SK-N-SH (cell line): ENCODE data around the gene RALA. TPM values are rescaled to one million over a fixed set of nuclear protein-coding genes. Genes with fewer than 3 reads are reported as not detected.

Source experiments
- CTCF ChIA-PET: fragments of 300-600, 350-600 bp; formaldehyde crosslinking; extraction: SDS; loops from one replicate; lab custom pipeline; 2021; lab: Yijun Ruan, JAX
- POLR2A ChIA-PET: fragments of 350-600 bp; sonication (Branson Sonifier 250); formaldehyde crosslinking; extraction: SDS; loops from one replicate; lab custom pipeline; 2020; ENCODE audit warnings: antibody characterized with exemption, inconsistent platforms; lab: Yijun Ruan, JAX
- DNase-seq: peaks from one replicate; pipeline ENCODE4 v3.0.0; 2012
- H2AFZ ChIP-seq: fragments of 200-600 bp; sonication (generic); 2 replicates; pipeline ENCODE4 v1.8.1; 2016; ENCODE audit warnings: antibody characterized with exemption, mild to moderate bottlenecking, low read depth
- H3F3A ChIP-seq: fragments of 200-600 bp; sonication (generic); replicated peaks from 2 replicates; pipeline ENCODE3; 2016; ENCODE audit warnings: antibody characterized with exemption, mild to moderate bottlenecking; ENCODE audit not compliant: insufficient read depth
- H3K27ac ChIP-seq, 2 experiments: fragments of 200-500 bp in 1 of 2; fragments of 200-600 bp in 1 of 2; sonication (Bioruptor generic) in 1 of 2; sonication (generic), shearing (Covaris generic) in 1 of 2; 2 replicates each; pipeline versions ENCODE4 v1.5.1 to v1.6.1; 2014 to 2016; ENCODE audit warnings: low read depth in 2 of 2, inconsistent platforms in 1 of 2, low read length in 1 of 2, mild to moderate bottlenecking in 1 of 2, mixed read lengths in 1 of 2
- H3K27me3 ChIP-seq: fragments of 200-600 bp; sonication (generic), shearing (Covaris generic); 2 replicates; pipeline ENCODE4 v1.6.1; 2016; ENCODE audit warnings: mixed run types; ENCODE audit not compliant: insufficient read depth
- H3K36me3 ChIP-seq, 2 experiments: fragments of 200-500 bp in 1 of 2; fragments of 200-600 bp in 1 of 2; sonication (Bioruptor generic) in 1 of 2; sonication (generic) in 1 of 2; replicated peaks in 1 of 2; 2 replicates each; pipeline versions ENCODE3 to v1.5.1; 2014 to 2016; ENCODE audit warnings: low read length in 1 of 2, mild to moderate bottlenecking in 1 of 2; ENCODE audit not compliant: insufficient read depth in 2 of 2, control insufficient read depth in 1 of 2
- H3K4me1 ChIP-seq, 2 experiments: fragments of 200-500 bp in 1 of 2; fragments of 200-600 bp in 1 of 2; sonication (Bioruptor generic) in 1 of 2; sonication (generic), shearing (Covaris generic) in 1 of 2; 2 replicates each; pipeline versions ENCODE4 v1.5.1 to v1.6.1; 2014 to 2016; ENCODE audit warnings: low read depth in 1 of 2, low read length in 1 of 2, mixed run types in 1 of 2; ENCODE audit not compliant: insufficient read depth in 2 of 2, control insufficient read depth in 1 of 2
- H3K4me2 ChIP-seq: fragments of 200-600 bp; sonication (generic), shearing (Covaris generic); 2 replicates; pipeline ENCODE4 v1.6.1; 2017; ENCODE audit warnings: mixed run types
- H3K4me3 ChIP-seq, 2 experiments: fragments of 200-500 bp in 1 of 2; fragments of 200-600 bp in 1 of 2; sonication (Bioruptor generic) in 1 of 2; sonication (generic), shearing (Covaris generic) in 1 of 2; 2 replicates each; pipeline versions ENCODE4 v1.5.1 to v1.8.1; 2014 to 2016; ENCODE audit warnings: low read depth in 2 of 2, inconsistent platforms in 1 of 2, low read length in 1 of 2, mild to moderate bottlenecking in 1 of 2, mixed read lengths in 1 of 2, moderate library complexity in 1 of 2
- H3K79me2 ChIP-seq: fragments of 200-600 bp; sonication (generic); 2 replicates; pipeline ENCODE4 v1.8.1; 2017; ENCODE audit warnings: mild to moderate bottlenecking; ENCODE audit not compliant: insufficient read depth
- H3K9ac ChIP-seq: fragments of 200-600 bp; sonication (generic); 2 replicates; pipeline ENCODE4 v1.6.1; 2017; ENCODE audit warnings: mixed run types
- H3K9me2 ChIP-seq: fragments of 200-600 bp; sonication (generic); 2 replicates; pipeline ENCODE4 v1.6.1; 2017; ENCODE audit warnings: mixed run types
- H3K9me3 ChIP-seq: fragments of 200-600 bp; sonication (generic); 2 replicates; pipeline ENCODE4 v1.6.1; 2017; ENCODE audit warnings: mixed run types, mild to moderate bottlenecking, moderate library complexity
- H4K20me1 ChIP-seq: fragments of 200-600 bp; sonication (generic); 2 replicates; pipeline ENCODE4 v1.6.1; 2017; ENCODE audit warnings: mild to moderate bottlenecking, mixed run types; ENCODE audit not compliant: insufficient read depth
- EP300 ChIP-seq, 2 experiments: IDR thresholded peaks; 2 replicates each; pipeline versions ENCODE4 v1.4.0 to v1.6.1; 2012; ENCODE audit warnings: borderline replicate concordance in 1 of 2, low read depth in 1 of 2, low read length in 1 of 2
- EZH2phosphoT487 ChIP-seq: fragments of 200-600 bp; sonication (generic); IDR thresholded peaks from 2 replicates; pipeline ENCODE4 v1.6.1; 2017; ENCODE audit warnings: low read depth, mixed run types, mild to moderate bottlenecking, antibody characterized with exemption, moderate library complexity, borderline replicate concordance
- FOSL2 ChIP-seq: IDR thresholded peaks from 2 replicates; pipeline ENCODE4 v1.4.0; 2012; ENCODE audit warnings: low read depth, mild to moderate bottlenecking, moderate library complexity, borderline replicate concordance
- FOXJ3 ChIP-seq: sonication (generic); formaldehyde crosslinking; IDR thresholded peaks from 2 replicates; pipeline ENCODE4 v1.5.1; 2020; ENCODE audit warnings: mild to moderate bottlenecking, missing genetic modification reagents
- GABPA ChIP-seq: IDR thresholded peaks from 2 replicates; pipeline ENCODE4 v1.4.0; 2012; ENCODE audit warnings: low read depth, mild to moderate bottlenecking
- GATA2 ChIP-seq: sonication (generic); formaldehyde crosslinking; IDR thresholded peaks from 2 replicates; pipeline ENCODE4 v1.5.0; 2020; ENCODE audit warnings: mild to moderate bottlenecking, missing genetic modification reagents
- MEF2A ChIP-seq: IDR thresholded peaks from 2 replicates; pipeline ENCODE4 v1.4.0; 2012; ENCODE audit warnings: low read depth, borderline replicate concordance
- MXI1 ChIP-seq: IDR thresholded peaks from 2 replicates; pipeline ENCODE4 v1.6.1; 2012; ENCODE audit warnings: mild to moderate bottlenecking, low read depth, low read length, improper control_type of control experiment
- NFIC ChIP-seq: IDR thresholded peaks from 2 replicates; pipeline ENCODE4 v1.4.0; 2012; ENCODE audit warnings: borderline replicate concordance
- POLR2AphosphoS5 ChIP-seq: IDR thresholded peaks from 2 replicates; pipeline ENCODE4 v1.6.1; 2012; ENCODE audit warnings: low read depth, low read length
- RFX5 ChIP-seq: IDR thresholded peaks from 2 replicates; pipeline ENCODE4 v1.6.1; 2012; ENCODE audit warnings: mild to moderate bottlenecking, improper control_type of control experiment, low read length
- SMC3 ChIP-seq: IDR thresholded peaks from 2 replicates; pipeline ENCODE4 v1.6.1; 2012; ENCODE audit warnings: low read depth, low read length, improper control_type of control experiment
- TAF1 ChIP-seq: IDR thresholded peaks from 2 replicates; pipeline ENCODE4 v1.6.1; 2012; ENCODE audit warnings: low read depth, mild to moderate bottlenecking, low read length, moderate library complexity, borderline replicate concordance
- TCF12 ChIP-seq: IDR thresholded peaks from 2 replicates; pipeline ENCODE4 v1.4.0; 2012
- YY1 ChIP-seq: IDR thresholded peaks from 2 replicates; pipeline ENCODE4 v1.4.0; 2012; ENCODE audit warnings: low read depth, mild to moderate bottlenecking
- polyA plus RNA-seq, 3 experiments: library from polyadenylated mRNA; depleted of rRNA; stranded (reverse); fragments of >200 nt; gene quantifications; 2 replicates each; pipeline ENCODE4 v1.2.3, GENCODE V29; 2012
- TF ChIP-seq, protein P1 (sequence below): IDR thresholded peaks from 2 replicates; pipeline ENCODE4 v1.4.0; 2012; ENCODE audit warnings: low read depth, borderline replicate concordance
- TF ChIP-seq, protein P2 (sequence below): IDR thresholded peaks from 2 replicates; pipeline ENCODE4 v1.4.0; 2012; ENCODE audit warnings: low read depth, borderline replicate concordance
- TF ChIP-seq, protein P3 (sequence below): fragments of 200-600 bp; sonication (generic); IDR thresholded peaks from 2 replicates; pipeline ENCODE4 v1.6.1; 2017; ENCODE audit warnings: antibody characterized with exemption, mild to moderate bottlenecking, moderate library complexity
- TF ChIP-seq, protein P4 (sequence below): fragments of 150-350 bp; IDR thresholded peaks from 2 replicates; pipeline ENCODE4 v1.6.1; 2017; ENCODE audit warnings: antibody characterized with exemption, low read length, low read depth, borderline replicate concordance
- TF ChIP-seq, protein P5 (sequence below): IDR thresholded peaks from 2 replicates; pipeline ENCODE4; 2012

The RALA gene
- polyA plus RNA-seq, 1 of the 3 experiments (the other 2 are of a cell fraction): 29.0 TPM

DNA sequence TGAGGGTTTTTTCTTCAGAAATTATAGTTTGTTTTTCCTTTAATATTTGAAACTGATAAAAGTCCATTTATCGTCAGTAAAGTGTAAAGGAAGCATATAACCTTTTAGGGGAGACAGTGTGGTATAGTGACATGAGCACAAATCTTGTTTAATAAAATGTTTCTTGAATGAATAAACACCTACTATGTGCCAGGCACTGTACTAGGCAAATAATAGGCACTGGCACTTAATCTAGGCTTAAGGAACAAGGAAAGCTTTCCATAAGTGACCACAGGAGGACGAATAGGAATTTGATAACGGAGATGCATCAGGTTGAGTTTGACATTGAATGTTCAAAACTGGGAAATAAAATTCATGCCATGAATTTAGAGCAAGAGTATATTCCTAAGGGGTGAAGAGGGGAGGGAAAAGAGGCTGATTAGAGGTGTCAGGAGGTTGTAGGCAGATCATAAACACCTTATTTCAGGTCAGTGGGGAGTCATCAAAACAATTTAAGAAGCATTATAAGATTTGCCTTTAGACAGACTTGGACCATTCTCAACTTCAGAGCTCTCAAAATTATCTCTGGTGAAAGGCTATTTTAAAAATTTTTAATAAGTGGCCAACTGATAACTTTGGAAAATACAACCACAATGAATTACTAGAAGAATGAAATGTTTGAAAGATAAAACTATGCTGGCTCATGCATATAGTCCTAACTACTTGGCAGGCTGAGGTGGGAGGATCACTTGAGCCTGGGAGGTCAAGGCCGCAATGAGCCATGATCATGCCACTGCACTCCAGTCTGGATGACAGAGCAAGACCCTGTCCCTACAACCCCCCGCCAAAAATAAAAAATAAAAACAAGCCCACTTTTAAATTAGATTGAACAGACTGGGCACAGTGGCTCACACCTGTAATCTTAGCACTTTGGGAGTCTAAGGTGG lies 22.4 kb downstream of the RALA start (continued):
- TF ChIP-seq, protein P1, sequence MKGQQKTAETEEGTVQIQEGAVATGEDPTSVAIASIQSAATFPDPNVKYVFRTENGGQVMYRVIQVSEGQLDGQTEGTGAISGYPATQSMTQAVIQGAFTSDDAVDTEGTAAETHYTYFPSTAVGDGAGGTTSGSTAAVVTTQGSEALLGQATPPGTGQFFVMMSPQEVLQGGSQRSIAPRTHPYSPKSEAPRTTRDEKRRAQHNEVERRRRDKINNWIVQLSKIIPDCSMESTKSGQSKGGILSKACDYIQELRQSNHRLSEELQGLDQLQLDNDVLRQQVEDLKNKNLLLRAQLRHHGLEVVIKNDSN: no peak
- TF ChIP-seq MEF2A: no peak
- no peak for TF ChIP-seq RFX5
- TF ChIP-seq NFIC: no peak
- no peak for TF ChIP-seq TAF1
- no peak for TF ChIP-seq EP300 (IDR thresholded peaks at IDR 0.05; ENCODE audit: borderline replicate concordance in 1 of 2, low read depth in 1 of 2, low read length in 1 of 2)
- no peak for TF ChIP-seq GABPA
- TF ChIP-seq SMC3: no peak
- TF ChIP-seq TCF12: no peak

- H3K27ac ChIP-seq: no peak overlapping the region
- no peak overlapping the region for H3K4me3 ChIP-seq
- peaks cover 28% of the 10 kb centered on the region for H3F3A ChIP-seq
- H3K9me2 ChIP-seq: no peaks in the 10 kb centered on the region
- H3K9me3 ChIP-seq: no peaks in the 10 kb centered on the region
- no peak overlapping the region for H2AFZ ChIP-seq
- peaks cover 0 to 13% of the 10 kb centered on the region in 2 experiments; a peak in 2 of 4 replicates for H3K4me1 ChIP-seq
- DNase-seq: no peak
- CTCF ChIA-PET: interaction anchor here (1.7 kb wide), 1 partner anchor 67 kb away, joined by 5 read pairs; no protein-coding TSS in a partner anchor
- TF ChIP-seq POLR2AphosphoS5: no peak
- TF ChIP-seq, protein P2, sequence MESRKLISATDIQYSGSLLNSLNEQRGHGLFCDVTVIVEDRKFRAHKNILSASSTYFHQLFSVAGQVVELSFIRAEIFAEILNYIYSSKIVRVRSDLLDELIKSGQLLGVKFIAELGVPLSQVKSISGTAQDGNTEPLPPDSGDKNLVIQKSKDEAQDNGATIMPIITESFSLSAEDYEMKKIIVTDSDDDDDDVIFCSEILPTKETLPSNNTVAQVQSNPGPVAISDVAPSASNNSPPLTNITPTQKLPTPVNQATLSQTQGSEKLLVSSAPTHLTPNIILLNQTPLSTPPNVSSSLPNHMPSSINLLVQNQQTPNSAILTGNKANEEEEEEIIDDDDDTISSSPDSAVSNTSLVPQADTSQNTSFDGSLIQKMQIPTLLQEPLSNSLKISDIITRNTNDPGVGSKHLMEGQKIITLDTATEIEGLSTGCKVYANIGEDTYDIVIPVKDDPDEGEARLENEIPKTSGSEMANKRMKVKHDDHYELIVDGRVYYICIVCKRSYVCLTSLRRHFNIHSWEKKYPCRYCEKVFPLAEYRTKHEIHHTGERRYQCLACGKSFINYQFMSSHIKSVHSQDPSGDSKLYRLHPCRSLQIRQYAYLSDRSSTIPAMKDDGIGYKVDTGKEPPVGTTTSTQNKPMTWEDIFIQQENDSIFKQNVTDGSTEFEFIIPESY: no peak
- no peak for TF ChIP-seq GATA2
- TF ChIP-seq TAF1: no peak
- no peak for TF ChIP-seq FOSL2
- TF ChIP-seq YY1: no peak
- TF ChIP-seq, protein P3, sequence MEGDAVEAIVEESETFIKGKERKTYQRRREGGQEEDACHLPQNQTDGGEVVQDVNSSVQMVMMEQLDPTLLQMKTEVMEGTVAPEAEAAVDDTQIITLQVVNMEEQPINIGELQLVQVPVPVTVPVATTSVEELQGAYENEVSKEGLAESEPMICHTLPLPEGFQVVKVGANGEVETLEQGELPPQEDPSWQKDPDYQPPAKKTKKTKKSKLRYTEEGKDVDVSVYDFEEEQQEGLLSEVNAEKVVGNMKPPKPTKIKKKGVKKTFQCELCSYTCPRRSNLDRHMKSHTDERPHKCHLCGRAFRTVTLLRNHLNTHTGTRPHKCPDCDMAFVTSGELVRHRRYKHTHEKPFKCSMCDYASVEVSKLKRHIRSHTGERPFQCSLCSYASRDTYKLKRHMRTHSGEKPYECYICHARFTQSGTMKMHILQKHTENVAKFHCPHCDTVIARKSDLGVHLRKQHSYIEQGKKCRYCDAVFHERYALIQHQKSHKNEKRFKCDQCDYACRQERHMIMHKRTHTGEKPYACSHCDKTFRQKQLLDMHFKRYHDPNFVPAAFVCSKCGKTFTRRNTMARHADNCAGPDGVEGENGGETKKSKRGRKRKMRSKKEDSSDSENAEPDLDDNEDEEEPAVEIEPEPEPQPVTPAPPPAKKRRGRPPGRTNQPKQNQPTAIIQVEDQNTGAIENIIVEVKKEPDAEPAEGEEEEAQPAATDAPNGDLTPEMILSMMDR: no peak
- TF ChIP-seq, protein P4, sequence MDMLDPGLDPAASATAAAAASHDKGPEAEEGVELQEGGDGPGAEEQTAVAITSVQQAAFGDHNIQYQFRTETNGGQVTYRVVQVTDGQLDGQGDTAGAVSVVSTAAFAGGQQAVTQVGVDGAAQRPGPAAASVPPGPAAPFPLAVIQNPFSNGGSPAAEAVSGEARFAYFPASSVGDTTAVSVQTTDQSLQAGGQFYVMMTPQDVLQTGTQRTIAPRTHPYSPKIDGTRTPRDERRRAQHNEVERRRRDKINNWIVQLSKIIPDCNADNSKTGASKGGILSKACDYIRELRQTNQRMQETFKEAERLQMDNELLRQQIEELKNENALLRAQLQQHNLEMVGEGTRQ: no peak
- no peak for TF ChIP-seq MXI1
- no peak for TF ChIP-seq TCF12
- no peak for TF ChIP-seq FOXJ3 (CRISPR knock-in tag)
- no peak for TF ChIP-seq GABPA
- no peak for TF ChIP-seq EZH2phosphoT487
- TF ChIP-seq, protein P5, sequence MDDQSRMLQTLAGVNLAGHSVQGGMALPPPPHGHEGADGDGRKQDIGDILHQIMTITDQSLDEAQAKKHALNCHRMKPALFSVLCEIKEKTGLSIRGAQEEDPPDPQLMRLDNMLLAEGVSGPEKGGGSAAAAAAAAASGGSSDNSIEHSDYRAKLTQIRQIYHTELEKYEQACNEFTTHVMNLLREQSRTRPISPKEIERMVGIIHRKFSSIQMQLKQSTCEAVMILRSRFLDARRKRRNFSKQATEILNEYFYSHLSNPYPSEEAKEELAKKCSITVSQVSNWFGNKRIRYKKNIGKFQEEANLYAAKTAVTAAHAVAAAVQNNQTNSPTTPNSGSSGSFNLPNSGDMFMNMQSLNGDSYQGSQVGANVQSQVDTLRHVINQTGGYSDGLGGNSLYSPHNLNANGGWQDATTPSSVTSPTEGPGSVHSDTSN: no peak
- TF ChIP-seq, all 33 proteins: peak for 0
- peaks cover 100% of the 10 kb centered on the region for H3K79me2 ChIP-seq
- H3K27me3 ChIP-seq: no peaks in the 10 kb centered on the region
- POLR2A ChIA-PET: interaction anchor here (0.7 kb wide), 1 partner anchor 18 kb away, joined by 5 read pairs; no protein-coding TSS in a partner anchor
- H4K20me1 ChIP-seq: peaks cover 81% of the 10 kb centered on the region
- H3K9ac ChIP-seq: no peak overlapping the region
- peaks cover 0 to 37% of the 10 kb centered on the region in 2 experiments for H3K36me3 ChIP-seq
- H3K4me2 ChIP-seq: no peak overlapping the region
Observed at GRCh38 chr7:39647816-39648215, 24.4 kb downstream of the RALA start.
